Measurements from ENCODE around the gene DUOX1. TPM values are rescaled to one million over a fixed set of nuclear protein-coding genes. Genes with fewer than 3 reads are reported as not detected.

The DUOX1 gene
- total RNA-seq, 4 donors from 2014 or later = 0.14 to 4.1 (median 0.64) TPM; not detected in 1

DNA sequence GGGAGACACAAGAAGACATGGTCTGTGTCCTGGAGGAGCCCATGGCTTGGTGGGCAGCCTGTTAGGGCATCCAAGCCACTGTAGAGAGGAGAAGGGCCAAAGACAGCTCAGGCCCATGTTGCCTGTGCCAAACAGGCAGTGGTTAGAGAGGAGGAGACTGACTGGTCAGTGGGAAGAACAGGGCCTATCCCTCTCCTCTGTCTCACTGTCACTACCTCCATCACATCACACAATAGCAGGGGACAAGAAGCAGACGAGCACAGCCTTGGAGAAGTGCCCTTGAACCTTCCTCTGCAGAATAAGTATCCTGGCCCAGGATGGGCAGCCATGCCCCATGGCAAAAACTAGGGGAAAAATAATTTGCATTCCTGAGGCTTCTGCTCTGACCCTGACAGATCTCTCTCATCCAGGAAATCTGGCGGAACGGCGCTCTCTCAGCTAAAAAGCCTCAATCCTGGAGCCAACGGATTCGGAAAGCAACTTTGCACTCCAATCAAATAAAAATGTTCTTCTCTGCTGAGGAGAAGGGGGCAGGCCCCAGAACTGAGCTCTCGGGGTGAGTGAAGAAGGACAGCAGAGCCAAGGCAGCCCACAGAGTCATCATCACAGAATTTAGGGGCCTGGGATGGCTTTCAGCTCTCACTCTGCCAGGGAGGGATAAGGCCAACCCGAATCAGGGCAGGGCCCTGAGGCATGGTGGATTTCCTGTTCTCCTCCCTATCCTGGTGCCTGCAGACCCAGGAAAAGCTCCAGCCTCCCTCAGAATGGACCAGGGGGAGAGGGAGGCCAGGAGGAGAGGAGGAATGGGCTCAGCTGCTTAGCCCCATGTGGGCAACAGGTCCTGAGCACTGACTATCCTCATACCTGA is 56.3 kb downstream of the DUOX1 start:
- Histone ChIP-seq H3K4me1 (peaks cover 7 to 34% (median 20%) of the 10 kb centered on the region in 4 donors), H3K36me3 (no peaks in the 10 kb centered on the region), H3K4me3 (peak overlapping the region in 3 of 4 donors; percentile 66 to 80 (median 74)), H3K9me3 (no peaks in the 10 kb centered on the region), H3K27me3 (no peaks in the 10 kb centered on the region), H3K27ac (peak overlapping the region; percentile 63 to 92 (median 82))
- intact Hi-C loops (cut with DNase I; ENCODE audit: low total_unique reads) = no loop called here
- in situ Hi-C loops (cut with MboI; ENCODE audit: low pct_ligation_motif_present in 1 of 4, low pct_unique_long_range_greater_than_20kb in 1 of 4, low sequenced_read_pairs in 3 of 4) = loop anchor here in 2 of 4 donors (25.0 kb wide), 2 partner anchors 201 to 426 kb away; partner anchors contain the start of gene GATM (in 2 of the 2)
- no peak for DNase-seq
- WGBS, 2 donors (ENCODE audit: low coverage in 1 of 2) = 65% methylated on average over 8 of the region's 8 CpGs; no CpG with 5 or more reads in 1 of the 2 donors
- no peak for TF ChIP-seq POLR2A (IDR thresholded peaks at IDR 0.05)
- TF ChIP-seq, protein P1, sequence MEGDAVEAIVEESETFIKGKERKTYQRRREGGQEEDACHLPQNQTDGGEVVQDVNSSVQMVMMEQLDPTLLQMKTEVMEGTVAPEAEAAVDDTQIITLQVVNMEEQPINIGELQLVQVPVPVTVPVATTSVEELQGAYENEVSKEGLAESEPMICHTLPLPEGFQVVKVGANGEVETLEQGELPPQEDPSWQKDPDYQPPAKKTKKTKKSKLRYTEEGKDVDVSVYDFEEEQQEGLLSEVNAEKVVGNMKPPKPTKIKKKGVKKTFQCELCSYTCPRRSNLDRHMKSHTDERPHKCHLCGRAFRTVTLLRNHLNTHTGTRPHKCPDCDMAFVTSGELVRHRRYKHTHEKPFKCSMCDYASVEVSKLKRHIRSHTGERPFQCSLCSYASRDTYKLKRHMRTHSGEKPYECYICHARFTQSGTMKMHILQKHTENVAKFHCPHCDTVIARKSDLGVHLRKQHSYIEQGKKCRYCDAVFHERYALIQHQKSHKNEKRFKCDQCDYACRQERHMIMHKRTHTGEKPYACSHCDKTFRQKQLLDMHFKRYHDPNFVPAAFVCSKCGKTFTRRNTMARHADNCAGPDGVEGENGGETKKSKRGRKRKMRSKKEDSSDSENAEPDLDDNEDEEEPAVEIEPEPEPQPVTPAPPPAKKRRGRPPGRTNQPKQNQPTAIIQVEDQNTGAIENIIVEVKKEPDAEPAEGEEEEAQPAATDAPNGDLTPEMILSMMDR (IDR thresholded peaks at IDR 0.05) = no peak
- no peak for TF ChIP-seq POLR2AphosphoS5 (IDR thresholded peaks at IDR 0.05)
- no peak for TF ChIP-seq EP300 (IDR thresholded peaks at IDR 0.05; ENCODE audit: low read depth)

DNA sequence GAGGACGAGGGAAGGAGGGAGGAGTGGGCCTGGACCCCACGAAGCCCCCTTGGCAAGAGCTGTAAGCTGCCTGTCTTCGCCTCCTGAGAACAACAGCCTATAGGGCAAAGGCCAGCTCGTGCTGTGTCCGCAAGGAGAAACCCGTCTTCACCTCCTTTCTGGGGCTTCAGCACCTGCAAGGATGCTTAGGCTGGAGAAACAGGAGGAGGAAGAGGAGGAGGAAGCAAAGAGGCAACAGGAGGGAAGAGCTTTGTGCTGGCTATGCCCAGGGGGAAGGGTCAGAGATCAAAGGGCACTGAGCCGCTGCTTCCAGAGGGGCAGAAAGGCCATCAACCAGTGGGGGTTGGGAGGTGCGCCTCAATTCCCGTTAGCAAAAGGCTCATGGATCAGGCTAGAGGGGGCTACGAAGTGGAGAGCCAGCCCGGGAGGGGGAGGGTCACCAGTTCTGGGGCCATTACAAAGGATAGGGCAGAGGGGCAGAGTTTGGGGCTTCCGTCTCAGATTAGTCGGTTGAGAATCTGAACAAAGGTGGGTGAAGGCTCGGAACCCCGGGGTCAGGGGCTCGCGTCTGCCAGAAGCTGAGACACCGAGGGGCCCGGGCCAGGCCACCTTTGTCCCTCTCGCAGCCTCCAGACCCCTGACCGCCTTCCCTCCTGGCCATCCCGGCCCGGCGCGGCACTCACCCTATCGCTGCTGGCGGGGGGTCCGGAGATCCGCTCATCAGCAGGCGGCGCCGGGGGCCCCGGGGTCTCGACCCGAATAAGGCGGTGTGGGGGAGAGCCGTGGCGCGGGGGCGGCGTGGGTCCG is 57.2 kb downstream of the DUOX1 start:
- no peak for TF ChIP-seq EP300 (IDR thresholded peaks at IDR 0.05; ENCODE audit: low read depth)
- TF ChIP-seq POLR2AphosphoS5 (IDR thresholded peaks at IDR 0.05) = no peak
- TF ChIP-seq, protein P1 (IDR thresholded peaks at IDR 0.05) = no peak
- WGBS, 2 donors (ENCODE audit: low coverage in 1 of 2) = 12 to 19% methylated on average over 6 to 26 of the region's 42 CpGs
- Histone ChIP-seq H3K4me1 (peaks cover 7 to 34% (median 20%) of the 10 kb centered on the region in 4 donors), H3K27ac (peak overlapping the region; percentile 63 to 92 (median 82)), H3K4me3 (peak overlapping the region; percentile 66 to 80 (median 71)), H3K27me3 (no peaks in the 10 kb centered on the region), H3K9me3 (no peaks in the 10 kb centered on the region), H3K36me3 (no peaks in the 10 kb centered on the region)
- intact Hi-C loops (cut with DNase I; ENCODE audit: low total_unique reads) (no loop called here), in situ Hi-C loops (cut with MboI; ENCODE audit: low pct_ligation_motif_present in 1 of 4, low pct_unique_long_range_greater_than_20kb in 1 of 4, low sequenced_read_pairs in 3 of 4) (loop anchor here in 2 of 4 donors (25.0 kb wide), 2 partner anchors 200 to 425 kb away; partner anchors contain the start of gene GATM (in 2 of the 2))
- DNase-seq = no peak

GRCh38 chr15:45187578-45187893 is 57.7 kb downstream of the DUOX1 start:
- no peaks in the 10 kb centered on the region for H3K36me3 ChIP-seq
- H3K27ac ChIP-seq = peak overlapping the region; percentile 63 to 92 (median 82)
- peaks cover 7 to 34% (median 20%) of the 10 kb centered on the region in 4 donors for H3K4me1 ChIP-seq
- H3K4me3 ChIP-seq = peak overlapping the region; percentile 66 to 80 (median 71)
- TF ChIP-seq EP300 (IDR thresholded peaks at IDR 0.05; ENCODE audit: low read depth) = no peak
- no peak for TF ChIP-seq POLR2AphosphoS5 (IDR thresholded peaks at IDR 0.05)
- TF ChIP-seq POLR2A (IDR thresholded peaks at IDR 0.05) = no peak
- TF ChIP-seq, protein P1 (IDR thresholded peaks at IDR 0.05) = no peak
- in situ Hi-C loops (cut with MboI; ENCODE audit: low pct_ligation_motif_present in 1 of 4, low pct_unique_long_range_greater_than_20kb in 1 of 4, low sequenced_read_pairs in 3 of 4) (loop anchor here in 2 of 4 donors (25.0 kb wide), 2 partner anchors 200 to 425 kb away; partner anchors contain the start of gene GATM (in 2 of the 2)), intact Hi-C loops (cut with DNase I; ENCODE audit: low total_unique reads) (no loop called here)
- H3K9me3 ChIP-seq = no peaks in the 10 kb centered on the region
- H3K27me3 ChIP-seq = no peaks in the 10 kb centered on the region
- WGBS, 2 donors (ENCODE audit: low coverage in 1 of 2) = 0% methylated on average over 7 of the region's 43 CpGs; no CpG with 5 or more reads in 1 of the 2 donors
- DNase-seq = no peak
